HG03575 (cell line): Measurements from ENCODE around the gene ARHGEF28.

Source experiments
- ATAC-seq: cut with Tn5 transposase; IDR thresholded peaks from one replicate; pipeline ENCODE4 v1.9.1; 2021; ENCODE audit not compliant: unreplicated experiment, insufficient number of reproducible peaks, low FRiP score; ENCODE audit errors: extremely low read depth

ARHGEF28 gene

DNA sequence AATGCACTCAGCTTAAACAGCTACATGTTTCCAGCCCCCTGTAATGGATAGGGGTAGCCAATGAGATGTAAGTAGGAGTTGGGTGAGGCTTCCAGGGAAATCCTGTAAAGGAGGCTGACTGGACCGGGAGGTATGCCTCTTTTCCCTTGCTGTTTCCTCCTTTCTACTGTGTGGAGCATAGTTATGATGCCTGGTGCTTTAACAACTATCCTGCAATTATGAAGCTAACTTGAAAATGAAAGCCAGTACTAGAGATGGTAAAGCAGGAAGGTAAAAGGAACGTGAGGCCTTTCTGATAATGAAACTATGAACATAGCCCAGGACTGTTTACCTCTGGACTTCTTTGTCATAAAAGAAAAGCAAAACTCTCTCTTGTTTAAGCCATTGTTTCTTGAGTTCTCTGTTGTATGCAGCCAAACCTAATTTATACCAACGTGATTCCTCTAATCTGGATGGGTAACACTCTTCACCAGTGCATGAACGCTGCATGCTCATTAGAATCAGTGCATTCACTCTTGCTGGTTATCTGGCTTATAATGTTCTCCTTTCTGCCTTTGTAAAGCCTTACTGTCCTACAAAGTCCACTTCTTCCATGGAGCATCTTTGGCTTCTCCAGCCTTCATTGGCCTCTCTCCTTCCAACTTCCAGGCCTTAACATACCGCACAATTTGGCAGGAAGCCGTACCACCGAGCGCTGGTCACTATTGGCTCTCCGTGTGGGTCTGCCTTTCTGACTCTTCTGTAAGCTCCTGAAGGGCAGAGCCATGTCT is 8.3 kb upstream of the ARHGEF28 start:
- no peak for ATAC-seq

DNA sequence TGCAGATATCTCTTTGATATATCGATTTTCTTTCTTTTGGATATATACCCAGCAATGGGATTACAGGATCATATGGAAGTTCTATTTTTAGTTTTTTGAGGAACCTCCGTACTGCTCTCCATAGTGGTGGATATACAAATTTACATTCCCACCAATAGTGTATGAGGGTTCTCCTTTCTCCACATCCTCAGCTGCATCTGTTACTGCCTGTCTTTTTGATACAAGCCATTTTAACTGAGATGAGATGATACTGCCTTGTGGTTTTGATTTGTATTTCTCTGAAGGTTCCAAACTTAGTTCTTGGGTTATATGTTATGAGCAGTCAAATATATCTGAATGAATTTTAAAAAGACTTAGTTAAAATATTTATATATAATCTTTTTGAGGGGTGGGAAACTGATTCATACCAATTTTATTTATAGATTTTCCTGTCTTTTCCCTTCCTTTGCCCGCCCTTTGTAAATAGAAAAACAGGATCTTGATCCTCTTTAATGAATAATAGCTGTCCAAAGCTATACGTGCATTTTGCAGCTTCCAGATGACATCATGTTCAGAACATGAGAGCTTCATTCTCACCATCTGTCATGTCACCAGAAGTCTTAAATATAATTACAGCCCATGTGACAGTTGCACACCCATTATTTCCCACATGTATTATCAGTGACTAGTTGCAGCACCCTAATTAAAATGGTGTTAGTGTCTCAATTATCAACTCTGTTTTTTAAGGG is 6.2 kb upstream of the ARHGEF28 start:
- ATAC-seq, result no peak

GRCh38 chr5:73620334-73620687 is 5.7 kb upstream of the ARHGEF28 start:
- ATAC-seq, result no peak

GRCh38 chr5:73623060-73623459 is 2.9 kb upstream of the ARHGEF28 start:
- ATAC-seq, result no peak

DNA sequence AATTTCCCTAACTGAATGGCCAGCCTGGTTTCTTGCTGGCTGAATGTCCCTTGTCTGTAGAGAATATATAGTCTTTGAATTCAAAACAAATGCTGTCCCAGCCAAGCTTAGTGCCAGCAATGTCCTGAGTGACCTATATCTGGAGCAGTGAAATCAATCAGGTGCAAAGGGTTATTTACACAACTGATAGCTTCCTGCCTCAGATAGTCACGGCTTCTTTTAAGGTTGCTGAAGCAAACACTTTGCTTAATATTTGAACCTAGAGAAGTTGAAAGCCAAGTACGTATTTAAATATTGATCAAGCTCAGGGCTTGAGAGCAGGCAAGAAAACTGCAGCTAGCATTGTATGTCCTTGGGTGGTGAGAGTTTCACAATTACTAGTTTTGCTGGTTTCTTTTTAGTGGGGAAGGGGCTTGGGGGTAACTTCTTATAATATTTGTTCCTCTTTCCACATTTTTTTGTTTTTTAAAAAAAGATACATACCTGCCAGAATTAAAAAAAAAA is 2.0 kb upstream of the ARHGEF28 start:
- ATAC-seq, result no peak

DNA sequence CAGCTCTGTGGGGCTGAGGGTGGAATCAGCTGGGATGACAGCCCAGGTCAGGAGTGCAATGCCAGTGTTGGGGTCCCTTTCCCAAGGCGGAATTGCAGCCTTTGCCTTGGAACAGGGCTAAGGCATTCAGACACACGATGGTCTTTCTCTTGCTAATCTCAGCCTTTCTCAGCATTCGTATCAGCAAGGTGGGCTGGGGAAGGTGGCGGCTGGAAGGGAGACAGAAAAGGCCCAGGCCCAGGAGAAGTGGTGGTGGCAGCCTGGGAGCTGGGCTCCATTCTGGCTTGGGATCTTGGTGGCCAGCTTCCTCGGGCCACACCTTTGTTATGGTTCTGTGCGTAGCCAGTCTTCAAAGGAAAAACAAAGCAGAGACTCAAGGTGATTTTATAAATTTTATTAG is 1.1 kb upstream of the ARHGEF28 start:
- no peak for ATAC-seq

DNA sequence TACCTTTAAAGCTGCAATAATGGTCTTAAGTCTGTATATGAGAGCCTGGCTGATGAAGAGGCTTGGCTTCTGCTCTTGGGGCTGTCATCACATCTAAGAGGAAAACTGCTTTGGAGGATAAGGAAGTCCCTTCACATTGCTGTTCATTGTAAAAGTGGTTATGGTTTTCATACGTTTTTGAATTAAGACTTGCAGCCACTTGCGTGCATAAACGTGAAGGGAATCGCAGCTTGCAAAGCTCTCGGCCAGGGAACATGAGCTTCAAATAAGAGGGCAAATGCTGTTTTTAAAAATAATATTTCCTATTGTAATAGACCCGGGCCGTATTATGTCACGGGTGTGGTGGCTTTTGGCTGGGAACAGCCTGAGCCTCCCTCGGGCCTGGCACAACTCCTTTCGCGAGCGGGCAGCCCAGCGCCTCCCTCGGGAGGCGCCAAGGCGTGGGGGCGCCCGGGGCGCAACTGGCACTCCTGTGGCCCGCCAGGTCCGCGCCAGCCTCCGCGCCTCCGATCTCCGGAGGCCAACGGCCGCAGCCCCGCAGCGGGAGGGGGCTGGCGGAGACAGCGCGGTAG is 538 bp upstream of the ARHGEF28 start:
- ATAC-seq, result no peak

- ATAC-seq, result no peak
Observed at GRCh38 chr5:73626814-73627313, 868 bp downstream of the ARHGEF28 start.

DNA sequence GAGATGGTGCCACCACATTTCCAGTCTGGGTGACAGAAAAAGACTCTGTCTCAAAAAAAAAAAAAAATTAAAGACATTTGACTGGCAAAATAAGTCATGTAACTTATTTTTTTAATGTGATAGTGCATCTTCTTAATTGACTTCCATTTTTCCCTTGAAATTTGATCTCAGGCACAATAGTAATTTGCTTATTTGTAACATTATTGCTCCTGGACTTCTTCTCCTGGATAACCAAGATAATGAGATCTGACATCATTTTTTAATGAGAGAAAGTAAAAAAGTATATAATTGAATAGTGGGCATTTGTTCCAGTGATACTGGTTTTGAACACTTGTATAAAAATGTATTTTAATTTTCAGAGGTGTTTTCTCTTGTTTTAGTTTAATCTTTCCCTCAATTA is 3.5 kb downstream of the ARHGEF28 start:
- ATAC-seq, result no peak

DNA sequence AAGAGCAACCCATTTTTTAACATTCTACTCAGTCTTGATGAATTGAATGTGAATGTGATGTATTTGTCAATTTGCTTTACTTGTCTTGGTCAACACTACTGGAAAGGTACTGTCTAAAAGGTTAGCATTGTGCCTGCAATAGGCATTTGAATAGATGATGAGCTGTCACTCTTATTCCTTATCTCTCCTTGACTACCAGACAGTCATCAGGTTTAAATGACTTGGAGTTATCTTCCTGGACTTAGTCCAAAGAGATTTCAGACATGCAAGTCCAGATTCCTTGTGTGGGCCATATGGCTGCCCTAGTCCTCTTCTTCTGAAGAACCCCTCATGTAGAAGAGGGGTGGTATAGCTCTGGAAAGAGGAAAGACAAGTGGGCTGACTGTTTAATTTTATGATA is 4.8 kb downstream of the ARHGEF28 start:
- ATAC-seq, result no peak

GRCh38 chr5:73631500-73631899 is 5.5 kb downstream of the ARHGEF28 start:
- ATAC-seq, result no peak

GRCh38 chr5:73633060-73633459 is 7.1 kb downstream of the ARHGEF28 start:
- ATAC-seq, result no peak

DNA sequence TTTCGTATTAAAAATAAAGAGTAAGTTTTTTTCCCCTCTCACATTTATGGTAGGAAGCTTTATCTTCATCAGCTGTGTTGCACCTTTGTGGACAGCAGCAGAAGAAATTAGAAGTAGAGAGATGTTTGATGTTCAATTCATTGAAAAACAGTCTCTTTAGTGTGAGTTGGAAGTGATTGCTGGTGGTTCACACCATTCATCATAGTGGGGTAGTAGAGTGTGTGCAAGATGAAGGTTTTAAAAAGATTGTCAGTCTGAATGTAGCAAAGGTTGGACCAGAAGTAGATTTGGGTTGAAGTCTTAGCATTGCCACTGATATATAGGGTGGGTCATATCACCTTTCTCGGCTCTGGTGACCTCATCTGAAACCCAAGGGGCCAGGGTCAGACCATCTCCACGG is 10.4 kb downstream of the ARHGEF28 start:
- no peak for ATAC-seq

DNA sequence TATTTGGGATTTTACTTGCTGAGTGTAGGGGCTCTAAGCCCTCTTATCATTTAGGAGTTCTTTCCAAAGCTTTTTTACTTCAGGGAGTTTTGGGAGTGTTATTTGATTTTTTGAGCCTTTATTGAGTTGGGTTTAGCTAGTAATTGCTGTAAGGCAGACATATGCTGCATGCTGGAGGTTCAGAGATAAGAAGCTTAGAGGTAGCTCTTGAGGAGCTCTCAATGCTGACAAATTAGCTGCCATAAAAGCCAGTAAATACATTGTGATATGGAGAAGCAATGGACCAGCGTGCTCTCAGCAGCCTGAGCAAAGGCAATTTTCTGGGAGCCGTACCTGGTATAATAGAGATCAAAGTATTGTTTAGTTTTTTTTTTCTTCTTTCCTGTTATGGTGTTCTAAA is 11.6 kb downstream of the ARHGEF28 start:
- ATAC-seq, result no peak

GRCh38 chr5:73638344-73639095 is 12.5 kb downstream of the ARHGEF28 start:
- no peak for ATAC-seq

GRCh38 chr5:73640861-73641320 is 14.9 kb downstream of the ARHGEF28 start:
- ATAC-seq, result no peak

DNA sequence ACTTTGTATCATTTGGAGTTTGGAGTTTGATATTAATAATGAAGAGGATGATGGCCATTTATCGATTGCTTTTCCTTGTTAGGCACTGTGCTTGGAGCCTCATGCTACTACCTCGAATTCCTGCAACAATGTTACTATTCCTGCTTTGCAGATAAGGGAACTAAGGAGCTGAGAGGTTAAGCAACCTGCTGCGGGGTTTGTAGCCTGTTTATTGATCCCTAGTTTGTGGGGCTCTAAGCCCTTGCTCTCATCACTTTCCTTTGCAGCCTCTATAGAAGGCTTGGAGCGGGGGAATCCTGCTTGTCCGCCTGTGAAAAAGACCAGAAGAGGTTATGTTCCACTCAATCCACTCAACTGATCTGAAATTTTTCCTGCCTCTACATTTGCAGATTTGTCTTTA is 15.8 kb downstream of the ARHGEF28 start:
- ATAC-seq, result no peak

GRCh38 chr5:73642344-73642743 is 16.3 kb downstream of the ARHGEF28 start:
- ATAC-seq, result no peak

DNA sequence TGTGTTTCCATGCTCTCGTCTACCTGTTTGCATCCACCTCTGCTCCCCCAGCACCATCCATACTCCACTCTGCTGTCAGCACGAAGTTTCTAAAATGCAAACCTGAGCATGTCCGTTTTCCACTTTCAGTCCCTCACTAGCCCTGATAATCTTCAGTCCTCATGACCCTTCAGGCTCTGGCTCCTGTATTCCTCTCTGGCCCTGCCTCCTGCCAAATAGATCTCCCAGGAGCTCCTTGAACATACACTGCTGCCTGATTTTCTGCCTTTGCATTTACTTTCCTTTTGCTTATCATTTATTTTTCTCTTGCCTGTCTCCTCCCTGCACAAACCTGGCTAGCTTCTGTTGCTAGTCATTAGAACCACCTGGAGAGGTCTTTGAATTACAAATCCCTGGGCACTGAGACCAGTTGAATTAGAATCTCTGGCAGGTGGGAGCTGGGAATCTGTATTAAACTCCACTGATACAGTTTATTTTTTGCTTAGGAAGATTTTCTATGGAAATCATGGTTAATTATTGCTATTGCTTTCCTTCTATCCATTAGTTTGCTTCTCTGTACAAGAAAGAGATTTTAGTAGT is 18.5 kb downstream of the ARHGEF28 start:
- ATAC-seq, result no peak
